Fibroblast of the aortic adventitia (primary cell): ENCODE results near the gene SEC24C. TPM values are rescaled to one million over a fixed set of nuclear protein-coding genes. Genes with fewer than 3 reads are reported as not detected.
"Not testable (repeated sequence)": the region's sequence is repeated elsewhere in the genome, so short reads cannot be mapped to it uniquely, and the experiment has no call there.

ENCODE experiments used
- DNase-seq: peaks from one replicate; pipeline ENCODE4 v3.0.0-alpha.2; 2010; ENCODE audit warnings: low read depth
- H3K4me3 ChIP-seq: 2 replicates; pipeline ENCODE4 v1.5.1; 2011; ENCODE audit warnings: low read depth, mild to moderate bottlenecking, control low read depth, low read length, moderate library complexity
- CTCF ChIP-seq: IDR thresholded peaks from 2 replicates; pipeline ENCODE4 v1.5.1; 2011; ENCODE audit warnings: mild to moderate bottlenecking, low read length, control low read depth, inconsistent platforms; ENCODE audit not compliant: insufficient read depth
- total RNA-seq: library from RNA; depleted of rRNA; stranded (reverse); fragments of >200 nt; gene quantifications from 2 replicates; pipeline ENCODE4 v1.2.3, GENCODE V29; 2012; ENCODE audit warnings: low replicate concordance

Gene SEC24C
- total RNA-seq, 1 donor: 45.2 TPM

GRCh38 chr10:73786512-73786885 is 42.3 kb downstream of the SEC24C start:
- TF ChIP-seq CTCF: no peak
- no peak for DNase-seq
- H3K4me3 ChIP-seq: peak overlapping the region; percentile 92

GRCh38 chr10:73787031-73787800 is 43.0 kb downstream of the SEC24C start:
- H3K4me3 ChIP-seq: peak overlapping the region; percentile 45
- not testable (repeated sequence) for DNase-seq

GRCh38 chr10:73788864-73789658 is 44.9 kb downstream of the SEC24C start:
- no peak for TF ChIP-seq CTCF
- H3K4me3 ChIP-seq: no peak overlapping the region
- DNase-seq: no peak

- no peak overlapping the region for H3K4me3 ChIP-seq
- DNase-seq: no peak
- TF ChIP-seq CTCF: no peak
These were observed 45.5 kb downstream of the SEC24C start for GRCh38 chr10:73789659-73790055.

GRCh38 chr10:73790886-73791625 is 46.9 kb downstream of the SEC24C start:
- TF ChIP-seq CTCF: no peak
- H3K4me3 ChIP-seq: no peak overlapping the region
- no peak for DNase-seq

- no peak for DNase-seq
These were observed 47.8 kb downstream of the SEC24C start for GRCh38 chr10:73791871-73792400.

More at GRCh38 chr10:73791871-73792400, 47.8 kb downstream of the SEC24C start:
- TF ChIP-seq CTCF: no peak
- no peak overlapping the region for H3K4me3 ChIP-seq
